Lower leg skin (tissue), 3 donors: Measurements from ENCODE around the gene ERI3.

Source experiments
- POLR2A ChIP-seq, 2 donors: fragments of 450-650 bp; IDR thresholded peaks; one replicate each; pipeline ENCODE4 v1.6.1; 2016 to 2017; ENCODE audit warnings: antibody characterized with exemption in 2 of 2, mild to moderate bottlenecking in 1 of 2, moderate library complexity in 1 of 2
- TF ChIP-seq, protein P1 (sequence below), 3 donors: fragments of 450-650 bp; IDR thresholded peaks; one replicate each; pipeline ENCODE4 v1.5.1; 2016; ENCODE audit warnings: antibody characterized with exemption in 3 of 3, mild to moderate bottlenecking in 3 of 3, moderate library complexity in 2 of 3

DNA sequence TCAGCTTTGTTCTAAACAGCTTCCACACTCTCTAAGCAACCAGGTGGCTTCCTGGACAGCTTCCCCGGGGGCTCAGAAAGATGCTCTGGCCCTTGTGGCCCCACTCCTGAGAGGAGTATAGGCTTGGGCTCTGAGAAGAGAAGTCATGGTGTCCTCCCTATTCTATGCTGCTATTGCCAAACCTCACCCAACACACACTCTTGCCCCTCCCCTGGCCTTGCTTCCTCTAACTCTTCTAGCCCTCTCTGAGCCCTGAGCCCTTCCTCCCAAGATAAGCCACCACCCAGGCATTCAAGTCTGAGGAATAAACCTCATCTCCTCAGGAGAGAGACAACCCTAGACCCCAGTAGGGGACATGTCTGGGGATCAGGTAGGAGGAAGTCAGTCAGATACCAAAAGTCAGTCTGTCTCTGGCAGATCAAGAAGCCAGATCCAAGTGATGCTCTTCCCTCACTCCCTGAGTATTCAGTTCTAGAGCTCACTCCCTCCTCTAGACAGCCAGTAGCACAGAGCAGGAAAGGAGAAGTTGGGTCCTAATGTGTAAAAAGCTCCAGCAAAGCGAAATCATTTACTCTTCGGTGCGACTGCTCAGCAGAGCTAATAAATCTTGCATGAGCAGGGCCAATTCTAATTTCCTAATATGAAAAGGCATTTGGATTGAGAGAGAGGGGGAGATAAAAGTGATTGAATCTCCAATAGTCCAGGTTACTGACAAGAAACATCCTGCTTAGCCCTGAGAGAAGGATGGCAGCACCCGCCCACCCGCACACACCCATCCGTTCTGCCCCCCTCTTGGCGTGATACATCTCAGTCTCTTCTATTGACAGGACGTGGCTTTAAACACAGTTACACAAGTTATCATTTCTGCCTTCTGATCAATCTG, 91.2 kb downstream of the ERI3 start:
- TF ChIP-seq, protein P1, sequence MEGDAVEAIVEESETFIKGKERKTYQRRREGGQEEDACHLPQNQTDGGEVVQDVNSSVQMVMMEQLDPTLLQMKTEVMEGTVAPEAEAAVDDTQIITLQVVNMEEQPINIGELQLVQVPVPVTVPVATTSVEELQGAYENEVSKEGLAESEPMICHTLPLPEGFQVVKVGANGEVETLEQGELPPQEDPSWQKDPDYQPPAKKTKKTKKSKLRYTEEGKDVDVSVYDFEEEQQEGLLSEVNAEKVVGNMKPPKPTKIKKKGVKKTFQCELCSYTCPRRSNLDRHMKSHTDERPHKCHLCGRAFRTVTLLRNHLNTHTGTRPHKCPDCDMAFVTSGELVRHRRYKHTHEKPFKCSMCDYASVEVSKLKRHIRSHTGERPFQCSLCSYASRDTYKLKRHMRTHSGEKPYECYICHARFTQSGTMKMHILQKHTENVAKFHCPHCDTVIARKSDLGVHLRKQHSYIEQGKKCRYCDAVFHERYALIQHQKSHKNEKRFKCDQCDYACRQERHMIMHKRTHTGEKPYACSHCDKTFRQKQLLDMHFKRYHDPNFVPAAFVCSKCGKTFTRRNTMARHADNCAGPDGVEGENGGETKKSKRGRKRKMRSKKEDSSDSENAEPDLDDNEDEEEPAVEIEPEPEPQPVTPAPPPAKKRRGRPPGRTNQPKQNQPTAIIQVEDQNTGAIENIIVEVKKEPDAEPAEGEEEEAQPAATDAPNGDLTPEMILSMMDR (IDR thresholded peaks at IDR 0.05) = no peak
- no peak for TF ChIP-seq POLR2A (IDR thresholded peaks at IDR 0.05)
